NB4 (cell line): ENCODE results near the gene DLX3.

Experiments used
- DNase-seq: peaks from one replicate; pipeline ENCODE4 v3.0.0; 2010; ENCODE audit warnings: low read depth
- H3K4me3 ChIP-seq: one replicate; pipeline ENCODE4 v1.5.1; 2011; ENCODE audit warnings: mild to moderate bottlenecking, low read depth, low read length, moderate library complexity
- CTCF ChIP-seq: IDR thresholded peaks from one replicate; pipeline ENCODE4 v1.5.1; 2012; ENCODE audit warnings: low read depth, low read length
- MAX ChIP-seq: IDR thresholded peaks from 2 replicates; pipeline ENCODE4 v1.6.1; 2011; ENCODE audit warnings: low read depth, low read length
- MYC ChIP-seq: IDR thresholded peaks from 2 replicates; pipeline ENCODE4 v1.6.1; 2011; ENCODE audit warnings: low read depth, low read length
- POLR2A ChIP-seq: IDR thresholded peaks from 2 replicates; pipeline ENCODE4 v1.6.1; 2011; ENCODE audit warnings: mild to moderate bottlenecking; ENCODE audit not compliant: insufficient read length; ENCODE audit errors: extremely low read depth

Gene DLX3

GRCh38 chr17:49958723-49959122, 36.3 kb downstream of the DLX3 start:
- TF ChIP-seq MAX (no peak), CTCF (no peak), MYC (no peak), POLR2A (no peak)
- H3K4me3 ChIP-seq, result no peak overlapping the region
- DNase-seq, result no peak

GRCh38 chr17:49957350-49957749, 37.7 kb downstream of the DLX3 start:
- H3K4me3 ChIP-seq, result no peak overlapping the region
- no peak for DNase-seq
- TF ChIP-seq POLR2A (no peak), MYC (no peak), CTCF (no peak), MAX (no peak)

- no peak for DNase-seq
- TF ChIP-seq MAX (no peak), POLR2A (no peak), CTCF (no peak), MYC (no peak)
- no peak overlapping the region for H3K4me3 ChIP-seq
These were observed 38.2 kb downstream of the DLX3 start for GRCh38 chr17:49956780-49957179.

GRCh38 chr17:49955157-49955556, 39.9 kb downstream of the DLX3 start:
- no peak for TF ChIP-seq POLR2A
- TF ChIP-seq MYC, result no peak
- TF ChIP-seq CTCF, result no peak
- no peak for TF ChIP-seq MAX
- DNase-seq, result no peak
- no peak overlapping the region for H3K4me3 ChIP-seq

GRCh38 chr17:49952912-49953497, 42.0 kb downstream of the DLX3 start:
- no peak for DNase-seq
- TF ChIP-seq CTCF, result no peak
- TF ChIP-seq MAX, result no peak
- no peak for TF ChIP-seq POLR2A
- TF ChIP-seq MYC, result no peak
- H3K4me3 ChIP-seq, result no peak overlapping the region
